Measurements from ENCODE around the gene RASGRP2.

DNA sequence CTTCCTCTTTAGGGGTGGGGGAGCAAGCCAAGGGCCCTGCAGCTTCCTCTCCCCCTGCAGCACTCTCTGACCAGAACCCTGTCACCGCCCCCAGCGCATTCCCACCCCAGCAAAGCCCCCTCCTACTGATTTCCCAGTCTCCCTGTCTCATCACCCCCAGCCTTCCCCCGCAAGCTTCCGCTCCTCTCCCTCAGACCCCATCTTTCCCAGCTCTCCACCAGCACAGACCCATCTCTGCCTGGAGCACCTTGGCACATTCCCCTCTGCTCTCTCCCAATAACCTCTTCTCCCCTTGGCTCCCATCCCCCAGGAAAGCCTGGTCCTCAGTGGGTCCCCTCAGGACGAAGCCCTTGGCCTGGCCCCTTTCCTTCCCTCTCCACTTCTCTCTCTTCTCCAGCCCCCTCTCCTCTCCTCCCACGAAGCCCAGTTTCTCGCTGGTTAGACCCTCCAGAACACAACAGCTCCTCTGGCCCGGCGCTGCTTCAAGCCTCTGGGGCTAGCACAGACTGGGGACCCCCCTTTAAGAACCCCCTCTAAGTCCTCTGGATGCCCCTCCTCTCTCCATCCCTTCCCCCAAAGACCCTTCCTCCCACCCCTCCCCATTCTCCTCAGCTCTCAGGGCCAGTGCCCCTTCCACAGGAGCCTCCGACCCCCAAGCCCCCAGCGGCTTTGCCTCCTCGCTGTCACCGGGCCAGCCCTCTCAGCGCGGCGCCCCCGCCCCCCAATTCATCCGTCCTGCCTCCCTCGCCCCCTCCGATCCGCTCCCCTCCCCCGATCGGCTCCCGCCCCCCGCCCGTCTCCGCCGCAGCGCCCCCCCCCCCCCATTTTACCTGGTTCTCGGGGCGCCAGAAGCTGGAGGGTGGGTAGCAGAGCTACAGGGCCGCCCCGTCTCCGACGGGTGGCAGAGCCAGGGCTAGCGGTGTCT is 21.5 kb downstream of the RASGRP2 start:
- TF ChIP-seq, protein P1, sequence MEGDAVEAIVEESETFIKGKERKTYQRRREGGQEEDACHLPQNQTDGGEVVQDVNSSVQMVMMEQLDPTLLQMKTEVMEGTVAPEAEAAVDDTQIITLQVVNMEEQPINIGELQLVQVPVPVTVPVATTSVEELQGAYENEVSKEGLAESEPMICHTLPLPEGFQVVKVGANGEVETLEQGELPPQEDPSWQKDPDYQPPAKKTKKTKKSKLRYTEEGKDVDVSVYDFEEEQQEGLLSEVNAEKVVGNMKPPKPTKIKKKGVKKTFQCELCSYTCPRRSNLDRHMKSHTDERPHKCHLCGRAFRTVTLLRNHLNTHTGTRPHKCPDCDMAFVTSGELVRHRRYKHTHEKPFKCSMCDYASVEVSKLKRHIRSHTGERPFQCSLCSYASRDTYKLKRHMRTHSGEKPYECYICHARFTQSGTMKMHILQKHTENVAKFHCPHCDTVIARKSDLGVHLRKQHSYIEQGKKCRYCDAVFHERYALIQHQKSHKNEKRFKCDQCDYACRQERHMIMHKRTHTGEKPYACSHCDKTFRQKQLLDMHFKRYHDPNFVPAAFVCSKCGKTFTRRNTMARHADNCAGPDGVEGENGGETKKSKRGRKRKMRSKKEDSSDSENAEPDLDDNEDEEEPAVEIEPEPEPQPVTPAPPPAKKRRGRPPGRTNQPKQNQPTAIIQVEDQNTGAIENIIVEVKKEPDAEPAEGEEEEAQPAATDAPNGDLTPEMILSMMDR (IDR thresholded peaks at IDR 0.05): no peak
- no peak for TF ChIP-seq POLR2A (IDR thresholded peaks at IDR 0.05)
